ENCODE data around the gene KCNIP1.

GRCh38 chr5:170628028-170628427, 124.2 kb downstream of the KCNIP1 start:
- TF ChIP-seq CTCF (IDR thresholded peaks at IDR 0.05; ENCODE audit: insufficient read depth, low read depth, low read length): no peak
- TF ChIP-seq EZH2 (IDR thresholded peaks at IDR 0.05; ENCODE audit: insufficient read depth, low read length): no peak
